GM12875 (cell line): ENCODE measurements around the gene RNU6-7.

Experiments
- H3K4me3 ChIP-seq: one replicate; pipeline ENCODE4 v1.5.1; 2011; ENCODE audit warnings: low read depth, low read length, control low read depth
- CTCF ChIP-seq: IDR thresholded peaks from 2 replicates; pipeline ENCODE4 v1.5.1; 2011; ENCODE audit warnings: low read depth, mild to moderate bottlenecking, control low read depth, inconsistent platforms, low read length, moderate library complexity, borderline replicate concordance; ENCODE audit not compliant: insufficient read depth

RNU6-7 gene

GRCh38 chr14:32195636-32196035 is 6.2 kb upstream of the RNU6-7 start:
- TF ChIP-seq CTCF = no peak
- no peak overlapping the region for H3K4me3 ChIP-seq

- TF ChIP-seq CTCF = no peak
- H3K4me3 ChIP-seq = no peak overlapping the region
These were observed 3.9 kb upstream of the RNU6-7 start for GRCh38 chr14:32197919-32198318.

DNA sequence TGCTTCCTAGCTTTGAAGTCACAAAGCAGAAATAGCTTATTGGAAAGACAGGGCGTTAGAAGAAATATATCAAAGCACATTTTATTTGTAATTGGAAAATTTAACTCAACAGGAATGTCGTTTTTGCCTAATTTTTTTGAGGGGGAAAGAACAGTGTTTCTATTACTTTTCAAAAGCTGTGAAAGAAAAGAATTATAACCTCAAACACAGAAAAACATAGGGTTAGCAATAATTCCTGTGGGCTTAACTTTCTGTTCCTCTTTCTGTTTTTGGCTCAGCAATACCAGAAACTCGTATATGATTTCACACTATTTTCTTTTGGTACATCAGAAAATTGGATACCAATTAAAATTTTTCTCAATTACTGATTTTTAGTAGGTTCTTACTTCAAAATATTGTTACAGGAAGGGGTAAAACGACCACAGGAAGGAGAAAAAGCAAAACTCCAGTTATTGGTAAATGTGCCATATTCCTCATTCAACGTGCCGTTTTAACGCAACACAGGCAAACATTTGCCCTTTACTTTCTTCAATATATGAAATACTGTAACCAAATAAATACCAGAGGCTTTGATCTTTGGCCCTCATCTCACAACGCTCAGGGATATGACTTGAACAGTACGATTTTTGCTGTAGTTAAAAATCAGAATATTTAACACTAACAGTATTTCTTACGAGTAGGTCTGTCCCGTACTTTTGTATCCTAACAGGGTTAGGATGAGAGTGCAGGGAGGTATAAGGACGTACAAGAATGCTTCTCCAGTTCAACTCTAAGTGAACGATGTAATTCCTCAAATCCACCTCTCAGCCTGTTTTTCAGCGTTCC is 1.3 kb upstream of the RNU6-7 start:
- peak overlapping the region; percentile 40 for H3K4me3 ChIP-seq
- TF ChIP-seq CTCF = no peak

DNA sequence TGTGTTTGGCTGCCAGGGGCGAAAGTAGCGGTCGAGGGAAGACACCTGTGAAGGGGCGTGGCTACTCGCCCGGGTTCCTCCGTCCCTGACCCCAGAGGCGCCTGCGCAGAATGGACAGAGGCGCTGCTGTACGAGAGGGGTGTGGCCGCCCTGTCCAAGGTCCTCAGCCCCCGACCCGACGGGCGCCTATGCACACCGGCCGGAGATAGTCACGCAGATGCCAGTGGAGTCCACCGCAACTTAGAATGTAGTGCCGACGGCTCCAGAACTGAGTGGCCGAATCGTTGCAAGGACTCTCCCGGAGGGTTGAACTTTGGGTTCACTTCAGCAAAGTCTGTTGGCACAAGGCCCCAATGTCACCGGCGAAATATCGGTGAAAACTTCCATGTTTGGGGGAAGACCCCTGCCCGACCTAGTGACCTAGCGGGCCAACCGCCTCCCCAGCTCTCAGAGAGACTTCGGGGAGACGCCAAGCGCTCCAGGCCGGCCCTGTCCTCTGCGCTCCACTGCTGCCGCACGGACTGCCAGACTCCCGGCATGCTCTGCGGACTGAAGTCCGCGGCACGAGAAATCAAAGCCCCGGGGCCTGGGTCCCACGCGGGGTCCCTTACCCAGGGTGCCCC is 541 bp upstream of the RNU6-7 start:
- TF ChIP-seq CTCF = no peak
- peak overlapping the region; percentile 40 for H3K4me3 ChIP-seq

- H3K4me3 ChIP-seq = no peak overlapping the region
- TF ChIP-seq CTCF = no peak
These were observed 699 bp downstream of the RNU6-7 start for GRCh38 chr14:32202491-32202997.

DNA sequence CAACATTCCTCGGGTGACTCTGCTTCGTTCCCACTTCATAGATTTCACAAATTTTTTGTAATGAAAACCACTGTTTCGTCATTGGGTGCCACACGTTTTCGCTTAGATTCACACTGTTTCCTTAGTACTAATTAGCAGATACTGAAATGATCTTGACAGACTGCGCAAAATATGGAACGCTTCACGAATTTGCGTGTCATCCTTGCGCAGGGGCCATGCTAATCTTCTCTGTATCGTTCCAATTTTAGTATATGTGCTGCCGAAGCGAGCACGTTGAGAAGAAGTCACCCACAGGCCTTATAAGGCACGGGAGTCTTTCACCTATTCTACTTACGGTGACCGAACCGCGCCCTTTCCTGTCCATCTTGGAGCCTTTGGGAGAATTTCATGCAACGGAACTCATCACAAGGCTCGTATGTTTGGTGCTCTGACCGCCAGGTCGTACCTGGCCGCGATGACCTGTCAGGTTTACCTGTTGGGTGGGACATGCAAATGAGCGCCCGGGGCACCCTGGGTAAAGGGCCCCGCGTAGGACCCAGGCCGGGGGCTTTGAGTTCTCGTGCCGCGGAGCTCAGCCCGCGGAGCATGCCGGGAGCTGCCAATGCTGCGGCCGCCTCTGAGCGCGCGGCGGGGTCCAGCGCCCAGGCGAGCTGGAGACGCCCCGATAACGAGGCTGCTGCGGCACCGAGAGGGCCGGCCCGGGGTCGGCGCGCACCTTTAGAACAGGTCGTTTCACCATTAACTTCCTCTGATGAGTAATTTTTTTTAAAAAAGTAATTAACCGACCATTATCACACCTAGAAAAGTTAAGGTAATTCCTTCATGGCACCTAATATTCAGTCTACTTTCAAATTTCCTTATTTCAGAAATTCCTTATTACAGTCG is 1.4 kb downstream of the RNU6-7 start, which contains the start of gene RNU6-8:
Gene RNU6-8 (minus strand): TSS at position 272 of the 885 bp plus-strand sequence.
- H3K4me3 ChIP-seq = peak within 1 kb of the TSS; percentile 42
- TF ChIP-seq CTCF = no peak
